GM19240 (cell line): ENCODE data around the gene MORC1.

Experiments used
- DNase-seq: peaks from one replicate; pipeline ENCODE4 v3.0.0; 2011; ENCODE audit warnings: low spot score; ENCODE audit not compliant: insufficient read length

MORC1 gene

GRCh38 chr3:109028753-109029152, 89.2 kb downstream of the MORC1 start:
- DNase-seq, result no peak

- no peak for DNase-seq
Measured at GRCh38 chr3:109026821-109027220, 91.1 kb downstream of the MORC1 start.

GRCh38 chr3:109025896-109026295, 92.0 kb downstream of the MORC1 start:
- no peak for DNase-seq

GRCh38 chr3:109023656-109024254, 94.2 kb downstream of the MORC1 start:
- DNase-seq, result no peak

GRCh38 chr3:109023167-109023566, 94.8 kb downstream of the MORC1 start:
- DNase-seq, result no peak

- DNase-seq, result no peak
Measured at GRCh38 chr3:109021556-109021955, 96.4 kb downstream of the MORC1 start.

GRCh38 chr3:109018828-109019227, 99.1 kb downstream of the MORC1 start:
- no peak for DNase-seq

GRCh38 chr3:109005443-109005842, 112.5 kb downstream of the MORC1 start:
- no peak for DNase-seq

GRCh38 chr3:108998436-108998835, 119.5 kb downstream of the MORC1 start:
- no peak for DNase-seq

GRCh38 chr3:108985844-108986243, 132.1 kb downstream of the MORC1 start:
- DNase-seq, result no peak

GRCh38 chr3:108983051-108983450, 134.9 kb downstream of the MORC1 start:
- DNase-seq, result no peak

- DNase-seq, result no peak
Measured at GRCh38 chr3:108976058-108976457, 141.9 kb downstream of the MORC1 start.

GRCh38 chr3:108973019-108973418, 144.9 kb downstream of the MORC1 start:
- DNase-seq, result no peak

- no peak for DNase-seq
Measured at GRCh38 chr3:108972482-108972881, 145.5 kb downstream of the MORC1 start.

GRCh38 chr3:108970561-108970960, 147.4 kb downstream of the MORC1 start:
- no peak for DNase-seq

GRCh38 chr3:108966773-108967172, 151.2 kb downstream of the MORC1 start:
- DNase-seq, result no peak

GRCh38 chr3:108959017-108959416, 158.9 kb downstream of the MORC1 start:
- no peak for DNase-seq

- DNase-seq, result no peak
Measured at GRCh38 chr3:108953700-108954099, 164.2 kb downstream of the MORC1 start, which contains the start of gene GUCA1C. TSS of gene GUCA1C (minus strand) at chr3:108953879. CDS start at chr3:108953762, 117 bp downstream.

GRCh38 chr3:108953210-108953609, 164.7 kb downstream of the MORC1 start:
- no peak for DNase-seq

- DNase-seq, result no peak
Measured at GRCh38 chr3:108951820-108952501, 166.0 kb downstream of the MORC1 start.

- DNase-seq, result no peak
Measured at GRCh38 chr3:108947855-108948254, 170.1 kb downstream of the MORC1 start.

- DNase-seq, result no peak
Measured at GRCh38 chr3:108946292-108947285, 171.3 kb downstream of the MORC1 start.
